ENCODE data around the gene FGF12. TPM values are rescaled to one million over a fixed set of nuclear protein-coding genes. Genes with fewer than 3 reads are reported as not detected.
"Not testable (repeated sequence)": the region's sequence is repeated elsewhere in the genome, so short reads cannot be mapped to it uniquely, and the experiment has no call there.

Gene FGF12
- 3.9 TPM for total RNA-seq
- long read RNA-seq, transcript FGF12-207 (5 exons, 3,058 nt) = major isoform, 6 of 8 reads
- long read RNA-seq, partial matches to known transcripts = 1 of 8 reads
- long read RNA-seq, other reads (novel, unspliced or antisense) = 1 of 8 reads

- peak; percentile 61 for DNase-seq
- no peak within 1 kb of the TSS for H3K27ac ChIP-seq
- H3K4me1 ChIP-seq = no peaks in the 10 kb centered on the region
- TF ChIP-seq, protein P1, sequence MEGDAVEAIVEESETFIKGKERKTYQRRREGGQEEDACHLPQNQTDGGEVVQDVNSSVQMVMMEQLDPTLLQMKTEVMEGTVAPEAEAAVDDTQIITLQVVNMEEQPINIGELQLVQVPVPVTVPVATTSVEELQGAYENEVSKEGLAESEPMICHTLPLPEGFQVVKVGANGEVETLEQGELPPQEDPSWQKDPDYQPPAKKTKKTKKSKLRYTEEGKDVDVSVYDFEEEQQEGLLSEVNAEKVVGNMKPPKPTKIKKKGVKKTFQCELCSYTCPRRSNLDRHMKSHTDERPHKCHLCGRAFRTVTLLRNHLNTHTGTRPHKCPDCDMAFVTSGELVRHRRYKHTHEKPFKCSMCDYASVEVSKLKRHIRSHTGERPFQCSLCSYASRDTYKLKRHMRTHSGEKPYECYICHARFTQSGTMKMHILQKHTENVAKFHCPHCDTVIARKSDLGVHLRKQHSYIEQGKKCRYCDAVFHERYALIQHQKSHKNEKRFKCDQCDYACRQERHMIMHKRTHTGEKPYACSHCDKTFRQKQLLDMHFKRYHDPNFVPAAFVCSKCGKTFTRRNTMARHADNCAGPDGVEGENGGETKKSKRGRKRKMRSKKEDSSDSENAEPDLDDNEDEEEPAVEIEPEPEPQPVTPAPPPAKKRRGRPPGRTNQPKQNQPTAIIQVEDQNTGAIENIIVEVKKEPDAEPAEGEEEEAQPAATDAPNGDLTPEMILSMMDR (IDR thresholded peaks at IDR 0.05) = no peak
- H3K27me3 ChIP-seq (ENCODE audit: low read depth) = no peaks in the 10 kb centered on the region
- H3K4me3 ChIP-seq = peak within 1 kb of the TSS; percentile 33
- no peaks in the 10 kb centered on the region for H3K36me3 ChIP-seq
- intact Hi-C loops (cut with DNase I) = no loop called here
- no peaks in the 10 kb centered on the region for H3K9me3 ChIP-seq
- ATAC-seq = peak; percentile 71 to 81
Observed at GRCh38 chr3:192727032-192727847, at the start of gene FGF12. TSS of gene FGF12 (minus strand) at chr3:192727541.

DNA sequence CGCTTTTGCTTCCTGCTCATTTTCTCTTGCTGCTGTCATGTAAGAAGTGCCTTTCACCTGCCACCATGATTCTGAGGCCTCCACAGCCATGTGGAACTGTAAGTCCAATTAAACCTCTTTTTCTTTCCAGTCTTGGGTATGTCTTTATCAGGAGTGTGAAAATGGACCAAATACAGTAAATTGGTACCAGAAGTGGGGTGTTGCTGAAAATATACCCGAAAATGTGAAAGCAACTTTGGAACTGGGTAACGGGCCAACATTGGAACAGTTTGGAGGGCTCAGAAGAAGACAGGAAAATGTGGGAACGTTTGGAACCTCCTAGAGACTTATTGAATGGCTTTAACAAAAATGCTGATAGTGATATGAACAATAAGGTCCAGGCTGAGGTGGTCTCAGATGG, 47.0 kb upstream of the FGF12 start:
- H3K4me3 ChIP-seq; H3K27ac ChIP-seq; DNase-seq; H3K9me3 ChIP-seq; ATAC-seq; H3K27me3 ChIP-seq (ENCODE audit: low read depth); intact Hi-C loops (cut with DNase I); H3K36me3 ChIP-seq; H3K4me1 ChIP-seq: not testable (repeated sequence)

GRCh38 chr3:192772240-192772894, 45.0 kb upstream of the FGF12 start:
- H3K27me3 ChIP-seq (ENCODE audit: low read depth) = no peaks in the 10 kb centered on the region
- no peaks in the 10 kb centered on the region for H3K4me1 ChIP-seq
- H3K4me3 ChIP-seq = no peak overlapping the region
- H3K27ac ChIP-seq = no peak overlapping the region
- H3K36me3 ChIP-seq = no peaks in the 10 kb centered on the region
- H3K9me3 ChIP-seq = peaks cover 6% of the 10 kb centered on the region
- TF ChIP-seq, protein P1 (IDR thresholded peaks at IDR 0.05) = peak; percentile 44
- intact Hi-C loops (cut with DNase I) = no loop called here
- DNase-seq (no peak), ATAC-seq (peak; percentile 44 to 55)

DNA sequence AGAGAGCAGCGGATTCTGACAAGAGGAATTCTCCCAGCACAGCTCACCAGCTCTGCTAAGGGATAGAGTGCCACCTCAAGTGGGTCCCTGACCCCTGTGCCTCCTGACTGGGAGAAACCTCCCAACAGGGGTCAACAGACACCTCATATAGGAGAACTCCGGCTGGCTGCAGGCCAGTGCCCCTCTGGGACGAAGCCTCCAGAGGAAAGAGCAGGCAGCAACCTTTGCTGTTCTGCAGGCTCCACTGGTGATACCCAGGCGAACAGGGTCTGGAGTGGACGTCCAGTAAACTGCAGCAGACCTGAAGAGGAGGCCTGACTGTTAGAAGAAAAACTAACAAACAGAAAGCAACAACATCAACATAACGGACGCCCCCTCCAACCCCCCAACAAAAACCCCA, 31.3 kb upstream of the FGF12 start:
- Histone ChIP-seq H3K27ac (no peak overlapping the region), H3K4me1 (no peaks in the 10 kb centered on the region), H3K27me3 (ENCODE audit: low read depth) (no peaks in the 10 kb centered on the region), H3K36me3 (no peaks in the 10 kb centered on the region), H3K9me3 (no peaks in the 10 kb centered on the region), H3K4me3 (no peak overlapping the region)
- intact Hi-C loops (cut with DNase I) = no loop called here
- DNase-seq (no peak), ATAC-seq (no peak)
- TF ChIP-seq, protein P1 (IDR thresholded peaks at IDR 0.05) = no peak

- Histone ChIP-seq H3K9me3 (no peaks in the 10 kb centered on the region), H3K4me1 (no peaks in the 10 kb centered on the region), H3K36me3 (no peaks in the 10 kb centered on the region), H3K4me3 (no peak overlapping the region), H3K27ac (no peak overlapping the region), H3K27me3 (ENCODE audit: low read depth) (no peaks in the 10 kb centered on the region)
- no peak for DNase-seq
- ATAC-seq = no peak
- TF ChIP-seq, protein P1 (IDR thresholded peaks at IDR 0.05) = no peak
- intact Hi-C loops (cut with DNase I) = no loop called here
Observed at GRCh38 chr3:192751148-192751547, 23.8 kb upstream of the FGF12 start.

- TF ChIP-seq, protein P1 (IDR thresholded peaks at IDR 0.05) = no peak
- no peaks in the 10 kb centered on the region for H3K4me1 ChIP-seq
- H3K27me3 ChIP-seq (ENCODE audit: low read depth) = no peaks in the 10 kb centered on the region
- no peak overlapping the region for H3K27ac ChIP-seq
- ATAC-seq (no peak), DNase-seq (no peak)
- no peaks in the 10 kb centered on the region for H3K9me3 ChIP-seq
- no peaks in the 10 kb centered on the region for H3K36me3 ChIP-seq
- intact Hi-C loops (cut with DNase I) = no loop called here
- no peak overlapping the region for H3K4me3 ChIP-seq
Observed at GRCh38 chr3:192750201-192750600, 22.9 kb upstream of the FGF12 start.
